ENCODE measurements around the gene FGD2. TPM values are rescaled to one million over a fixed set of nuclear protein-coding genes. Genes with fewer than 3 reads are reported as not detected.

Gene FGD2
- total and polyA plus RNA-seq, 9 of the 15 experiments (the other 6 are each of a cell fraction or from before 2014, with no cell fraction given), result 0.09 TPM; not detected in 8

DNA sequence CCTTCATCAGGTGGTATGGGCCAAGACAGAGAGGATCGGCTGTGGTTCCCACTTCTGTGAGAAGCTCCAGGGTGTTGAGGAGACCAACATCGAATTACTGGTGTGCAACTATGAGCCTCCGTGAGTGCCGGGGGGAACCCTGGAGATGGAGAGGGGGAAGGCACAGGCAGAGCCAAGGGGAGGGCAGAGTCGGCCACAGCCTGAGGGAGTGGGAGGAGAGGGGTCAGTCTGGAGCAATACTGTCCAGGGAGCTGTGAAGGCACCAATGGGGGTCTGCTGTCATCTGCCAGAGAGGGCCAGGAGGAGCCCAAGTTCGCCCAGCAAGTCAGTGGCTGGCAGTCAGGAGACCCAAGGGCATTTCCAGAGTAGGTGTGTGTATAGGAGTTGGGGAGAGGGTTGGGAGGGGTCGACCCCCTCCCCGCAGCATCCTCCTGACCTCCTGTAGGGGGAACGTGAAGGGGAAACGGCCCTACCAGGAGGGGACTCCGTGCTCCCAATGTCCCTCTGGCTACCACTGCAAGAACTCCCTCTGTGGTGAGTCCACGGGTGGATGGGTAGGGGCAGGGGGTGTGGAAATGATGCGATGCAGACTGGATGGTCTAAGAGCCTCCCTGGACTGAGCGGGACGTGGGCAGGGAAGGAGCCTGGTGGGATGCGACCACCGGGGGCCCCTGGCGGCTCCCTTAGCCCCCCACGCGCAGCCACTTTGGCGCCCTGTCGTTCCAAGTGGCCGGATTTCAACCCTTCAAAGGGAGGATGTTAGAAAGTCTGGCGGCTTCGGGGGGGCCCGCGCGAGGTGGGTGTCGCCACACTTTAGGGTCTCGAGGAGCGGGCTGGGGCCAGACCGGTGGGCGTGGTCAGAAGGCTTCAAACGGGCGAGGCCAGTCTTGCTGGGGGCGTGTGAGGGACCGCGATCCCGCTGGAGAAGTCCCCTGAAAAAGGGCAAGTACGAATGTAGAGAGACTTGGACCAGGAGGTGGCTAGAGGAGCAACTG, 43.7 kb upstream of the FGD2 start:
- Histone ChIP-seq H3K27ac (ENCODE audit: extremely low read depth, low read depth, low read length) (no peak overlapping the region), H2AFZ (ENCODE audit: low read depth, low read length) (no peak overlapping the region), H4K20me1 (replicated peaks; ENCODE audit: control insufficient read depth, insufficient read depth, low read length) (peaks cover 22% of the 10 kb centered on the region; the same call in 1 of the 2 replicates), H3K36me3 (ENCODE audit: control insufficient read depth, insufficient read depth, low read length) (no peaks in the 10 kb centered on the region), H3K9me1 (ENCODE audit: control insufficient read depth, insufficient read depth, low read length) (no peaks in the 10 kb centered on the region), H3K4me2 (ENCODE audit: insufficient read depth, low read length) (no peak overlapping the region), H3K4me3 (no peak overlapping the region), H3K9ac (ENCODE audit: insufficient read depth in 1 of 2, low read depth in 2 of 2, low read length in 2 of 2) (peak overlapping the region in 1 of 2 experiments; percentile 67; a peak in 2 of 4 replicates), H3K79me2 (ENCODE audit: control insufficient read depth, insufficient read depth, low read length) (no peaks in the 10 kb centered on the region), H3K4me1 (replicated peaks in 1 of 2; ENCODE audit: control insufficient read depth in 2 of 2, insufficient read depth in 2 of 2, low read length in 2 of 2) (peaks cover 23 to 60% of the 10 kb centered on the region in 2 experiments; a peak in 4 of 5 replicates), H3K9me3 (replicated peaks; ENCODE audit: control insufficient read depth, insufficient read depth, low read depth, low read length) (no peaks in the 10 kb centered on the region), H3K27me3 (ENCODE audit: control insufficient read depth in 2 of 2, insufficient read depth in 2 of 2, low read length in 2 of 2) (peaks cover 0 to 24% of the 10 kb centered on the region in 2 experiments; a peak in 3 of 5 replicates)
- no peak for ATAC-seq
- DNase-seq (ENCODE audit: extremely low read depth in 1 of 4, low spot score in 3 of 4), result peak in 2 of 4 experiments; percentile 49 to 50
- TF ChIP-seq E2F3 (CRISPR knock-in tag; IDR thresholded peaks at IDR 0.05) (no peak), SIX5 (IDR thresholded peaks at IDR 0.05; ENCODE audit: borderline replicate concordance in 1 of 2, insufficient read depth in 1 of 2, low read depth in 1 of 2, low read length in 2 of 2) (no peak), ZBTB7A (IDR thresholded peaks at IDR 0.05; ENCODE audit: borderline replicate concordance, control insufficient read depth, low read depth, low read length) (0 out of 2 replicates have a peak, but pooled peaks have one; percentile 38), SRSF3 (IDR thresholded peaks at IDR 0.05; ENCODE audit: insufficient read depth, low read length) (no peak)
- TF ChIP-seq, protein P1, sequence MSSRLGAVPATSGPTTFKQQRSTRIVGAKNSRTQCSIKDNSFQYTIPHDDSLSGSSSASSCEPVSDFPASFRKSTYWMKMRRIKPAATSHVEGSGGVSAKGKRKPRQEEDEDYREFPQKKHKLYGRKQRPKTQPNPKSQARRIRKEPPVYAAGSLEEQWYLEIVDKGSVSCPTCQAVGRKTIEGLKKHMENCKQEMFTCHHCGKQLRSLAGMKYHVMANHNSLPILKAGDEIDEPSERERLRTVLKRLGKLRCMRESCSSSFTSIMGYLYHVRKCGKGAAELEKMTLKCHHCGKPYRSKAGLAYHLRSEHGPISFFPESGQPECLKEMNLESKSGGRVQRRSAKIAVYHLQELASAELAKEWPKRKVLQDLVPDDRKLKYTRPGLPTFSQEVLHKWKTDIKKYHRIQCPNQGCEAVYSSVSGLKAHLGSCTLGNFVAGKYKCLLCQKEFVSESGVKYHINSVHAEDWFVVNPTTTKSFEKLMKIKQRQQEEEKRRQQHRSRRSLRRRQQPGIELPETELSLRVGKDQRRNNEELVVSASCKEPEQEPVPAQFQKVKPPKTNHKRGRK (tag; IDR thresholded peaks at IDR 0.05), result 0 out of 2 replicates have a peak, but pooled peaks have one; percentile 33
- TF ChIP-seq, protein P2, sequence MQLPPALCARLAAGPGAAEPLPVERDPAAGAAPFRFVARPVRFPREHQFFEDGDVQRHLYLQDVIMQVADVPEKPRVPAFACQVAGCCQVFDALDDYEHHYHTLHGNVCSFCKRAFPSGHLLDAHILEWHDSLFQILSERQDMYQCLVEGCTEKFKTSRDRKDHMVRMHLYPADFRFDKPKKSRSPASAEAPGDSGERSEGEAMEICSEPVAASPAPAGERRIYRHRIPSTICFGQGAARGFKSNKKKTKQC (CRISPR knock-in tag; IDR thresholded peaks at IDR 0.05), result peak; percentile 26; the same call in 1 of the 2 replicates
- TF ChIP-seq, protein P3, sequence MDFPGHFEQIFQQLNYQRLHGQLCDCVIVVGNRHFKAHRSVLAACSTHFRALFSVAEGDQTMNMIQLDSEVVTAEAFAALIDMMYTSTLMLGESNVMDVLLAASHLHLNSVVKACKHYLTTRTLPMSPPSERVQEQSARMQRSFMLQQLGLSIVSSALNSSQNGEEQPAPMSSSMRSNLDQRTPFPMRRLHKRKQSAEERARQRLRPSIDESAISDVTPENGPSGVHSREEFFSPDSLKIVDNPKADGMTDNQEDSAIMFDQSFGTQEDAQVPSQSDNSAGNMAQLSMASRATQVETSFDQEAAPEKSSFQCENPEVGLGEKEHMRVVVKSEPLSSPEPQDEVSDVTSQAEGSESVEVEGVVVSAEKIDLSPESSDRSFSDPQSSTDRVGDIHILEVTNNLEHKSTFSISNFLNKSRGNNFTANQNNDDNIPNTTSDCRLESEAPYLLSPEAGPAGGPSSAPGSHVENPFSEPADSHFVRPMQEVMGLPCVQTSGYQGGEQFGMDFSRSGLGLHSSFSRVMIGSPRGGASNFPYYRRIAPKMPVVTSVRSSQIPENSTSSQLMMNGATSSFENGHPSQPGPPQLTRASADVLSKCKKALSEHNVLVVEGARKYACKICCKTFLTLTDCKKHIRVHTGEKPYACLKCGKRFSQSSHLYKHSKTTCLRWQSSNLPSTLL (IDR thresholded peaks at IDR 0.05), result no peak
- ChIA-PET CTCF (ENCODE audit: low intra/inter-chr PET ratio) (no interaction called here), POLR2A (no interaction called here)
- in situ Hi-C loops (cut with MboI) (no loop called here), intact Hi-C loops (cut with micrococcal nuclease) (no loop called here)
- BruUV-seq (replicated peaks), result no TSS peak
- 30% methylated on average over 40 of the region's 40 CpGs for WGBS (ENCODE audit: insufficient coverage, low coverage, missing lambda C conversion rate)
- no peak for FAIRE-seq
